HuH-7.5 (cell line): ENCODE results near the gene TXNDC17.
"Not testable (repeated sequence)": the region's sequence is repeated elsewhere in the genome, so short reads cannot be mapped to it uniquely, and the experiment has no call there.

Experiments used
- DNase-seq: peaks from one replicate; pipeline ENCODE4 v3.0.0; 2011; ENCODE audit warnings: low spot score

Gene TXNDC17

GRCh38 chr17:6640536-6641246, at the start of gene TXNDC17, which contains the start of gene KIAA0753:
TSS of gene TXNDC17 (plus strand) at chr17:6641060. CDS start at chr17:6641083, 23 bp downstream.
TSS of gene KIAA0753 (minus strand) at chr17:6640711. CDS start at chr17:6635103, 5,608 bp downstream.
- DNase-seq, result peak; percentile 48

- DNase-seq, result no peak
These were observed 49.2 kb upstream of the TXNDC17 start for GRCh38 chr17:6591599-6592158.

- DNase-seq, result no peak
These were observed 48.7 kb upstream of the TXNDC17 start for GRCh38 chr17:6592173-6592572.

GRCh38 chr17:6593371-6593770, 47.5 kb upstream of the TXNDC17 start:
- not testable (repeated sequence) for DNase-seq

- no peak for DNase-seq
These were observed 44.8 kb upstream of the TXNDC17 start for GRCh38 chr17:6596081-6596480.

- DNase-seq, result no peak
These were observed 44.3 kb upstream of the TXNDC17 start for GRCh38 chr17:6596511-6596910.

GRCh38 chr17:6596941-6597340, 43.9 kb upstream of the TXNDC17 start:
- no peak for DNase-seq

GRCh38 chr17:6597727-6598126, 43.1 kb upstream of the TXNDC17 start:
- DNase-seq, result no peak

GRCh38 chr17:6599364-6599763, 41.5 kb upstream of the TXNDC17 start:
- no peak for DNase-seq

- no peak for DNase-seq
These were observed 38.7 kb upstream of the TXNDC17 start for GRCh38 chr17:6602141-6602540.

GRCh38 chr17:6603744-6604325, 37.0 kb upstream of the TXNDC17 start:
- no peak for DNase-seq

GRCh38 chr17:6605142-6605541, 35.7 kb upstream of the TXNDC17 start:
- no peak for DNase-seq

- DNase-seq, result no peak
These were observed 32.5 kb upstream of the TXNDC17 start for GRCh38 chr17:6608321-6608720.

- no peak for DNase-seq
These were observed 30.8 kb upstream of the TXNDC17 start for GRCh38 chr17:6610011-6610410.

- no peak for DNase-seq
These were observed 29.6 kb upstream of the TXNDC17 start for GRCh38 chr17:6611231-6611630.

GRCh38 chr17:6623941-6624340, 16.9 kb upstream of the TXNDC17 start:
- DNase-seq, result no peak

GRCh38 chr17:6626616-6627015, 14.2 kb upstream of the TXNDC17 start:
- no peak for DNase-seq

GRCh38 chr17:6627019-6627418, 13.8 kb upstream of the TXNDC17 start:
- no peak for DNase-seq

GRCh38 chr17:6630390-6630789, 10.5 kb upstream of the TXNDC17 start:
- DNase-seq, result no peak

- no peak for DNase-seq
These were observed 8.3 kb upstream of the TXNDC17 start for GRCh38 chr17:6632530-6632929.

- DNase-seq, result no peak
These were observed 7.6 kb upstream of the TXNDC17 start for GRCh38 chr17:6633263-6633662.

GRCh38 chr17:6636105-6636504, 4.8 kb upstream of the TXNDC17 start:
- DNase-seq, result no peak
